GM12874 (cell line): ENCODE data around the gene MBNL1.

Experiments used
- CTCF ChIP-seq: IDR thresholded peaks from 2 replicates; pipeline ENCODE4 v1.5.1; 2011; ENCODE audit warnings: low read depth, mild to moderate bottlenecking, control low read depth, low read length, moderate library complexity; ENCODE audit not compliant: insufficient read depth

Gene MBNL1

GRCh38 chr3:152269056-152269830 is 514 bp downstream of the MBNL1 start:
- no peak for TF ChIP-seq CTCF

GRCh38 chr3:152269831-152270734 is 1.4 kb downstream of the MBNL1 start:
- no peak for TF ChIP-seq CTCF

- TF ChIP-seq CTCF, result no peak
Observed at GRCh38 chr3:152270937-152271336, 2.2 kb downstream of the MBNL1 start.

- TF ChIP-seq CTCF, result no peak
Observed at GRCh38 chr3:152271501-152272236, 2.9 kb downstream of the MBNL1 start.

GRCh38 chr3:152272771-152273242 is 4.1 kb downstream of the MBNL1 start:
- no peak for TF ChIP-seq CTCF

- TF ChIP-seq CTCF, result no peak
Observed at GRCh38 chr3:152276681-152277080, 8.0 kb downstream of the MBNL1 start.

- TF ChIP-seq CTCF, result no peak
Observed at GRCh38 chr3:152277198-152277597, 8.5 kb downstream of the MBNL1 start.
